HFF-Myc (cell line): Measurements from ENCODE around the gene OOSP4B.
"Not testable (repeated sequence)": the region's sequence is repeated elsewhere in the genome, so short reads cannot be mapped to it uniquely, and the experiment has no call there.

Source experiments
- DNase-seq: peaks from one replicate; pipeline ENCODE4 v3.0.0-alpha.2; 2011; ENCODE audit warnings: low read depth; ENCODE audit errors: extremely low read depth
- H3K4me3 ChIP-seq: replicated peaks from 2 replicates; pipeline ENCODE4 v1.5.1; 2011; ENCODE audit warnings: low read depth, mild to moderate bottlenecking, control low read depth, low read length
- CTCF ChIP-seq: IDR thresholded peaks from 2 replicates; pipeline ENCODE4 v1.5.1; 2012; ENCODE audit warnings: mild to moderate bottlenecking, low read depth, low read length, control low read depth; ENCODE audit errors: missing control alignments

Gene OOSP4B

GRCh38 chr11:60059521-60060240 is 42.7 kb downstream of the OOSP4B start:
- no peak for DNase-seq
- no peak overlapping the region for H3K4me3 ChIP-seq
- TF ChIP-seq CTCF: no peak

GRCh38 chr11:60064111-60064510 is 47.1 kb downstream of the OOSP4B start:
- no peak for DNase-seq
- TF ChIP-seq CTCF: no peak
- H3K4me3 ChIP-seq: no peak overlapping the region

GRCh38 chr11:60065801-60066200 is 48.8 kb downstream of the OOSP4B start:
- no peak overlapping the region for H3K4me3 ChIP-seq
- no peak for DNase-seq
- no peak for TF ChIP-seq CTCF

- DNase-seq: no peak
- H3K4me3 ChIP-seq: no peak overlapping the region
- no peak for TF ChIP-seq CTCF
Observed at GRCh38 chr11:60069450-60069849, 52.5 kb downstream of the OOSP4B start.

- not testable (repeated sequence) for DNase-seq, H3K4me3 ChIP-seq
Observed at GRCh38 chr11:60071644-60072043, 54.7 kb downstream of the OOSP4B start.

- no peak for TF ChIP-seq CTCF
- no peak for DNase-seq
- H3K4me3 ChIP-seq: no peak overlapping the region
Observed at GRCh38 chr11:60077216-60077817, 60.3 kb downstream of the OOSP4B start.

- no peak for DNase-seq
- no peak overlapping the region for H3K4me3 ChIP-seq
- TF ChIP-seq CTCF: no peak
Observed at GRCh38 chr11:60077981-60078380, 61.0 kb downstream of the OOSP4B start.
